BE2C (cell line): ENCODE measurements around the gene HS3ST4.
"Not testable (repeated sequence)": the region's sequence is repeated elsewhere in the genome, so short reads cannot be mapped to it uniquely, and the experiment has no call there.

Source experiments
- DNase-seq: peaks from one replicate; pipeline ENCODE4 v3.0.0-alpha.2; 2020
- H3K27me3 ChIP-seq: fragments of 250-450 bp; sonication (Bioruptor Pico); 2 replicates; pipeline ENCODE4 v1.5.1; 2020; ENCODE audit warnings: mild to moderate bottlenecking
- H3K36me3 ChIP-seq: fragments of 250-450 bp; sonication (Bioruptor Pico); 2 replicates; pipeline ENCODE4 v1.5.1; 2020; ENCODE audit warnings: mild to moderate bottlenecking
- H3K4me1 ChIP-seq: fragments of 250-450 bp; sonication (Bioruptor Pico); 2 replicates; pipeline ENCODE4 v1.5.1; 2020
- H3K4me3 ChIP-seq: 2 replicates; pipeline ENCODE4 v1.5.1; 2011; ENCODE audit warnings: low read depth, low read length
- H3K9me3 ChIP-seq: fragments of 250-450 bp; sonication (Bioruptor Pico); 2 replicates; pipeline ENCODE4 v1.5.1; 2020
- TF ChIP-seq, protein P1 (sequence below): IDR thresholded peaks from 2 replicates; pipeline ENCODE4 v1.5.1; 2012; ENCODE audit warnings: mild to moderate bottlenecking, low read depth, low read length

The HS3ST4 gene

DNA sequence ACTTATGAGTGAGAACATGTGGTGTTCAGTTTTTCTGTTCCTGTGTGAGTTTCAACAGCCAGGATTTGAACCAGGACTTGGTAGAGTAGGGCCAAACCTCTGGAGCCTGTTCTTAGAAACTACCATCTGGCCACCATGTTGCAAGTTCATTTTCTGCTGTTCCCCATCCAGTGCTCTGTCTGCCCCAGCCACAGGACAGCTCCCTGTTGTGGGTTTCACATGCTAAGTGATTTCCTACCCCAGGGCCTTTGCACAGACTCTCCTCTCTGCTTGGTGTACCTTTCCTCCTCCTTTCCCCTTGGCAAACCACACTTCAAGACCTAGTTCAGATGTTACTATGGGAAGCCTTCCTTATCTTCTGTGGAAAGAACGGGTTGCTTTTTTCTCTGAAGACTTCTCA lies 79.5 kb downstream of the HS3ST4 start:
- H3K4me1 ChIP-seq = no peaks in the 10 kb centered on the region
- no peaks in the 10 kb centered on the region for H3K27me3 ChIP-seq
- H3K36me3 ChIP-seq = no peaks in the 10 kb centered on the region
- no peak overlapping the region for H3K4me3 ChIP-seq
- H3K9me3 ChIP-seq = no peaks in the 10 kb centered on the region; the same call in 1 of the 2 replicates
- TF ChIP-seq, protein P1, sequence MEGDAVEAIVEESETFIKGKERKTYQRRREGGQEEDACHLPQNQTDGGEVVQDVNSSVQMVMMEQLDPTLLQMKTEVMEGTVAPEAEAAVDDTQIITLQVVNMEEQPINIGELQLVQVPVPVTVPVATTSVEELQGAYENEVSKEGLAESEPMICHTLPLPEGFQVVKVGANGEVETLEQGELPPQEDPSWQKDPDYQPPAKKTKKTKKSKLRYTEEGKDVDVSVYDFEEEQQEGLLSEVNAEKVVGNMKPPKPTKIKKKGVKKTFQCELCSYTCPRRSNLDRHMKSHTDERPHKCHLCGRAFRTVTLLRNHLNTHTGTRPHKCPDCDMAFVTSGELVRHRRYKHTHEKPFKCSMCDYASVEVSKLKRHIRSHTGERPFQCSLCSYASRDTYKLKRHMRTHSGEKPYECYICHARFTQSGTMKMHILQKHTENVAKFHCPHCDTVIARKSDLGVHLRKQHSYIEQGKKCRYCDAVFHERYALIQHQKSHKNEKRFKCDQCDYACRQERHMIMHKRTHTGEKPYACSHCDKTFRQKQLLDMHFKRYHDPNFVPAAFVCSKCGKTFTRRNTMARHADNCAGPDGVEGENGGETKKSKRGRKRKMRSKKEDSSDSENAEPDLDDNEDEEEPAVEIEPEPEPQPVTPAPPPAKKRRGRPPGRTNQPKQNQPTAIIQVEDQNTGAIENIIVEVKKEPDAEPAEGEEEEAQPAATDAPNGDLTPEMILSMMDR = no peak
- no peak for DNase-seq

DNA sequence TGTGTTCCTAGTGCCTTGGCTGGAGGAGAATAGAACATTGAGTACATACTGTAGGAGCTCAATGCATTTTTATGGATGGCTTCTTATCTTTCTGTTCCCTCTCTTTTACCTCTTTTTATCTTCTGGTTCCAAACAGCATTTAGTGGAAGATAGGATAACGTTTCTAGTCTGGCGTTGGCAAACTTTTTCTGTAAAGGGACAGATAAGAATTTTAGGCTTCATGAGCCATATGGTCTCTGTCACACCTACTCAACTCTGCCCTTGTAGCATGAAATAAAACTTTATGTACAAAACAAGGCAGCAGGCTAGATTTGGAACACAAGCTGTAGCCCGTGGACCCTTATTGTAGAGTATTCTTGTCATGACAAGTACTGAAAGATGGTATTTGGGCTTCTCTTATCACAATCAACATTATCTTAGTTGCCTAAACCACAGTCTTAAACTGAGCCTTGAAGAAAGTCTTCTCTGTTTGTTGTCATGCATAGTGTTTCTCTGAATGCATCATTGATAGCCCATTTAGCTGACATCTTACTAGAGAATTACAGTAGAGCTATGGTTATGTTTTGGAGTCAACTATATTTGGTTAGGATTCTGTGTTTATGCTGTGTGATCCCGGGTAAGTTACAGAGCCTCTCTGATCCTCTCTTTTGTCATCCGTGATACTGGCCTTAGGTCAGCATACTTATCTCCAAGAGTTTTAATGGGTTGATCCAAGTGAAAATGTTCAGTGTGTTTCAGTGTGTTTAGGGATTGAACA lies 80.2 kb downstream of the HS3ST4 start:
- TF ChIP-seq, protein P1 = no peak

DNA sequence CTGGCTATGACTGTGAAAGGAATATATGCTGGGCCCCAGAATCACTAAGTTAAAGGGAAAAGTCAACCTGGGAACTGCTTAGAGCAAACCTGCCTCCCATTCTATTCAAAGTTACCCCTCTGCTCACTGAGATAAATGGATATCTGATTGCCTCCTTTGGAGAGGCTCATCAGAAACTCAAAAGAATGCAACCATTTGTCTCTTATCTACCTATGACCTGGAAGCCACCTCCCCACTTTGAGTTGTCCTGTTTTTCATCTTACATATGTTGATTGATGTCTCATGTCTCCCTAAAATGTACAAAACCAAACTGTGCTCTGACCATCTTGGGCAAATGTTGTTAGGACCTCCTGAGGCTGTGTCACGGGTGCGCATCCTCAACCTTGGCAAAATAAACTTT lies 84.5 kb downstream of the HS3ST4 start:
- H3K27me3 ChIP-seq, H3K4me1 ChIP-seq, H3K9me3 ChIP-seq, DNase-seq, H3K4me3 ChIP-seq, H3K36me3 ChIP-seq: not testable (repeated sequence)

More for the DNA sequence above, 80.2 kb downstream of the HS3ST4 start:
- no peaks in the 10 kb centered on the region for H3K36me3 ChIP-seq
- H3K9me3 ChIP-seq = no peaks in the 10 kb centered on the region; the same call in 1 of the 2 replicates
- DNase-seq = no peak
- H3K27me3 ChIP-seq = no peaks in the 10 kb centered on the region
- no peak overlapping the region for H3K4me3 ChIP-seq
- H3K4me1 ChIP-seq = no peaks in the 10 kb centered on the region

DNA sequence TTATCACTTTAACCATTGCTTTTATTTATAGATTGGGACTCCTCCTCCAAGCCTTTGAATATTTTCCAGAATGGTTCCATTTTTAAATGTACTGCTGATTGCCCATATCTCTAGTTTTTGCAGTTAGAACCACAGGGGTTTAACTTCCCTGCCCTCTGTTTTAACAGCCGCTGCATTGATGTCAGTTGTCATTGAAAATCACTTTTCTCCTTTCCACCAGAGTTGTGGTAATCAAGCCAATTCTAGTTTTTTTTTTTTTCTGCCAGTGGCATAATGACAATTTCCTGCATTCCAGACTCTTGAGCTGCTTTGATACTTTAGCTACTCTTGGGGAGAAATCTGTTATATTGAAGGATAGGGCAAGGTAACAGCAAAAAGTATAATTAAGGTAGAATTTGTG lies 91.5 kb downstream of the HS3ST4 start:
- Histone ChIP-seq H3K9me3 (no peaks in the 10 kb centered on the region), H3K4me1 (no peaks in the 10 kb centered on the region), H3K4me3 (no peak overlapping the region), H3K27me3 (no peaks in the 10 kb centered on the region), H3K36me3 (no peaks in the 10 kb centered on the region)
- TF ChIP-seq, protein P1 = no peak
- no peak for DNase-seq

DNA sequence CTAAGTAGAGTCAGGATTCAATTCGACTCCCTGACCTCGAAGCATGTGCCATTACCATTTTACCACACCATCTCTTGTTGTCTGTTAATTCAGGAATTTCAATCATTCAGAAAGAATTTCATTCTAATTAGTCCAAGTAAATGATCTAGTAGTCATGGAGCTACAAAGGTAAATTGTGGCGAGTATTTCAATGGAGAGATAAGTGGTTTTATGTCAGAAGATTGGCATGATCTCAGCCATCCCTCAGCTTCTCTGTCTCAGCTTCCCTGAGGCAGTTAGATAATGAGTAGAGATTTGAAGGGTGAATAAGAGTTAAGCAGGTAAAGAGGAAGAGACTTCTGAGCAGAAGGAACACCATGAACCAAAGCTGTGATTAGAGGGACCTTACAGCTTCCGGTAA lies 93.6 kb downstream of the HS3ST4 start:
- H3K36me3 ChIP-seq = no peaks in the 10 kb centered on the region
- H3K9me3 ChIP-seq = no peaks in the 10 kb centered on the region
- no peak for DNase-seq
- no peak overlapping the region for H3K4me3 ChIP-seq
- TF ChIP-seq, protein P1 = no peak
- no peaks in the 10 kb centered on the region for H3K4me1 ChIP-seq
- H3K27me3 ChIP-seq = no peaks in the 10 kb centered on the region

DNA sequence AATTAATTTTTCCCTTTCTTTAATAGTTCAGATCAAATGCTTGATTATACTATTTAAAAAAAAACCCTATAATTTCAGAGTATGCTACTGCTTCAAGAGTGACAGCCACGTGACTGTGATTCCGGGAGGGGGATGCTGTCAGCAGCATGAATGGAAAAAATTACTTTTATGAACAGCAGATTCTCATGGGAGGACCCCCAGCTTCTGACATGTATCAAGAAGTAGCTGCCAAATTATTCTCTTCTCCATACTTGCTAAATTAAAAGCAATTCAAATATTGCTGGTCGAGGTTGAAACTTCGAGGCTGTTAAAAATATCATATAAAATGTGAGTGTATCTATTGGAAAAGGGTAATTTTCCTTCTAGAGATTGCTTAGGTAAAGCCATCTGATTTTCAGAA lies 95.0 kb downstream of the HS3ST4 start:
- H3K4me3 ChIP-seq = no peak overlapping the region
- TF ChIP-seq, protein P1 = no peak

More for the DNA sequence above, 95.0 kb downstream of the HS3ST4 start:
- Histone ChIP-seq H3K27me3 (no peaks in the 10 kb centered on the region), H3K9me3 (no peaks in the 10 kb centered on the region), H3K36me3 (no peaks in the 10 kb centered on the region), H3K4me1 (no peaks in the 10 kb centered on the region)
- DNase-seq = no peak
